ENCODE results near the gene VDAC1.

VDAC1 gene

DNA sequence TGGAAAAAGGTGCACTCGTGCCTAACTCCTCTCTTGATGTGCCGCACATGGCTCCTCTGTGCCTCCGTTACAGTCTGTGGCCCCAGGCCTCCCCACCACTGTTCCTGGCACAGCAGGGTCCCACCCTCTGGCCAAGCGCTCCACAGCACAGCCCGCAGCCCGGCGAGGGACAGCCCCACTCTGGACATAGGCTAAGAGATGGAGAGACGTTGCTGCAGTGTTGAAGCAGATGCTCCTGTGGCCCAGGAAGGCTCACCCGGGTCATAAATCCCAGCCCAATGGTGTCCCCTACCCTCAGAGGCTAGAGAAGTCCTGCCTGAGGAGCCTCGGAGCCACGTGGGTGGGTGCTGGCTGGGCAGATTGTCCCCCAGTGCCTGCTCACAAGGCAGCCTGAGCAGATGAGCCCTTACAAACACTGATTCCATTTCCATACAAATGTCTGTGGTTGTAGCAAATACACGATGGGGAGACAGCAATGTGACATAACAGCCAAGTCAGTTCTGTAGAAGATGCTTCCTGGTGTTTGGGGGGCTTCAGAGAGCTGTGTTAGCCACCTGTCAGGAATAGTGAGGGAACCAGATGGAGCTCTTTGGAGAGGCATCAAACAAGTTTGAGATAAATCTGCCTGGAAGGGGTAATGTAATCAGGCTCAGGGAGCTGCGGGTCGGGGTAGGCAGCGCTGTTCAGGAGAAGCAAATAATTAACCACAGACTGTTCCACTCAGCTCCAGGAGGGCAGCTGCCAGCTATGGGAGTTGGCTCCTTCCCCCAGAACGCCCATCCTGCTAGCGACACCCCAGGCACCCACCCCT is 78.1 kb downstream of the VDAC1 start:
- no peak for DNase-seq (ENCODE audit: low spot score)

DNA sequence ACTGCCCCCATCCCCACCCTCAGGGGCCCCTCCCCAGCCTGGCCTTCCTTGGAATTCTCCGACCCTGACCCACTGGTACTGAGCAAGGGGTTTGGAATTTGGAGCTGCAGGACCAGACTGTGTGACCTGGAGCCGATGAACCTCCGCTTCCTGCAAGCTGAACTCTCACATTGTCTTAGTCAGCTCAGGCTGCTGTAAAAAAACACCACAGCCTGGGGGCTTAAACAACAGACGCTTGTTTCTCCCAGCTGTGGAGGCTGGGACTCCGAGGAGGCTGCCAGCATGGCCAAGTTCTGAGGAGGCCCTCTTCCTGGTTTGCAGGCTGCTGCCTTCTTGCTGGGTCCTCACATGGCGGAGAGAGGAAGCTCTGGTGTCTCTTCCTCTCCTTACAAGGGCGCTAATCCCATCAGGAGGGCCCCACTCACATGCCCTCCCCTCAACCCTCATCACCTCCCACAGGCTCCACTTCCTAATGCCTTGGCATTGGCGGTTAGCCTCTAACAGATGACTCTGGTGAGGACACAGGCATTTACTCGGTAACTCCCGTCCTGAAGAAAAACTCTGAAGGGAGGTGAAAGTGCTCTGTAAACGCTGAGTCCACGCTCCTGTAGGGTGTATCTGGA is 78.8 kb downstream of the VDAC1 start:
- DNase-seq (ENCODE audit: low spot score), result no peak

DNA sequence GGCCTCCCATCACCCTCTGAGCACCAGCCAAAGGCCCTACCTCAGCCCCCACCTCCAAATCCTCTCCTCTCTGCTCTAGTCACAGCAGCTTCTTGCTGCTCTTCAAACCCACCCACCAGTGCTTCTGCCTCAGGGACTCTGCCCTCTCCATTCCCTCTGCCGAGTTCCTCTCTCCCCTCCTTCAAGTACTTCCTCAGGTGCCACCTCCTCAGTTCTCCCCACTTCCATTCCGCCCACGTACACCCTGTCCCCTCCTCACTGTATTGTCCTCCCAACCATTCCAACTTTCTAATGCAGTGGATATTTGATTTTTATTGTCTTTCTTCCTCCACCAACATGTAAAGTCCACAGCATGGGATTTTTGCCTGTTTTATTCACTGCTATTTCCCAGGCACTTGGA is 79.5 kb downstream of the VDAC1 start:
- no peak for DNase-seq (ENCODE audit: low spot score)

DNA sequence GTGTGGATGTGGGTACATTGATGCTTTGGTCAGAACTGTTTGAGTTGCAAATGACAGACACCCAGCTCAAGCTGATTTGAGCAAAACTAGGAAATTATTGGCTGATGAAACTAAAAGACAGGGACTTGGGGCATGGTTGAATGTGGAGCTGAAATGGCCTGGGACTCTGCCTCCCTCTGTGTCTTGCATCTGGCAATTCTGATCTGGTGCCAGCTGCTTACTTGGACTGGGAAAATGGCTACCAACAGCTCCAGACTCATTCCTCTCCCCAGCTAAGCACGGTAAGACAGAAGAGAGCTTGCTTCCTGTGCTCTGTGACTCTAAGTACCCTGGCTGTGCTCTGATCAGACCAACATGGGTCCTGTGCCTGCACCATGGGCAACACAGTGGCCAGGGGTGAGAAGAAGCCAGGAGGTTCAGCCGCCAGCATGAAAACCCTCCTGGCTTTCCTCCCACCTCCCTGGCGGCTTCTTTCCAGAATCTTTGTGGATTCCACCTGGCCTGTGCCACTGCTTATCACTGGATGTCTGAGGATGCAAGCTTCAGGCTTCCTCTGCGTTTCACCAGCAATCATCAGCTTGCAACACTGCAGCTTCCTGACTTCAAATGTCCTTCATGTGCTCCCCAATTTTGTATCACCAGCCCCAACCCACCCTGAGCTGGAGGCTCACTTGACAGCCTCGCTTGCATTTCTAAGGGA is 80.4 kb downstream of the VDAC1 start:
- DNase-seq (ENCODE audit: low spot score), result no peak

DNA sequence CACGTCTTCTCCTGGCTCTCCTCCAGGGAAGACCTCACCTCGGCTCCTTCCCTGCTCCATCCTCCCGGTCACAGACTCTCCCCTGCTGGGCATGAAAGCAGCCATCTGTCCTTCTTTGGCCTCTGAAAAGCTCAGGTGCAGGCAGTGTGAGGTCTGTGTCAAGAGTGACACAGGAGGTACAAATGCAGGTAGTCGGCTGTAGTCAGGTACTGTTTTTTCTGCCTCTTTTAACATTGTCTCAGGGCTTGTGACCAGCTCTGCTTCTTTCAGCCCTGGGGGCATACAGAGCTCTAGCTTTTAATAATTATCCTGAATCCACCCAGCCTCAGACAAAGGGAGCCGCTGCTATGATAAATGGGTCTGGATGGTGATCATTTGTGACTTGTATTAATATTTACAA is 82.8 kb downstream of the VDAC1 start:
- no peak for DNase-seq (ENCODE audit: low spot score)

Measured in activated CD4-positive, alpha-beta T cell treated with anti-CD3 and anti-CD28 coated beads, Interleukin-2, Interleukin-4, amounts not matched to agents 100 ng/mL and 50 ng/mL, durations not matched to agents 16 hours and 8 hours (primary cell).